Activated CD4-positive, alpha-beta T cell treated with anti-CD3 and anti-CD28 coated beads for 1 hour (primary cell): ENCODE results near the gene PPP1CB.
"Not testable (repeated sequence)": the region's sequence is repeated elsewhere in the genome, so short reads cannot be mapped to it uniquely, and the experiment has no call there.

ENCODE experiments used
- DNase-seq: peaks from one replicate; pipeline ENCODE4 v3.0.0-alpha.2; 2020

The PPP1CB gene

DNA sequence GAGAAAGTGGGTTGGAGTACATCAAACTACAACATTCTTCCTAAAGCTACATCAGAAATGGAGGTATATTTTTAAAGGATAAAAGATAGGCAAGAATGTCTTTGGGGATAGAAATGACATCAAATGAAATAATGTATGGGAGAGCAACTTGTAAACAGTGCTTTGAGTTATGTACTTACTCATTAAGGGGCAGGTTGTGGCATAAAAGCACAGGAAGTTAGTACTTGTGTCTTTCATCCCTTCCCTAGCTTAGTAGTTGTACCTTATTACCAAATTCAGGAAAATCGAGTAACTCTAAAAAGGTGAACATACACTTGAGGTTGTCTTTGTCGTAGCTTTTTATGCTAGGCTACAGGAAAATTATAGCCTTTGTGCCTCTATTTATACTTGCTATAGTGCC is 28.9 kb downstream of the PPP1CB start:
- no peak for DNase-seq

DNA sequence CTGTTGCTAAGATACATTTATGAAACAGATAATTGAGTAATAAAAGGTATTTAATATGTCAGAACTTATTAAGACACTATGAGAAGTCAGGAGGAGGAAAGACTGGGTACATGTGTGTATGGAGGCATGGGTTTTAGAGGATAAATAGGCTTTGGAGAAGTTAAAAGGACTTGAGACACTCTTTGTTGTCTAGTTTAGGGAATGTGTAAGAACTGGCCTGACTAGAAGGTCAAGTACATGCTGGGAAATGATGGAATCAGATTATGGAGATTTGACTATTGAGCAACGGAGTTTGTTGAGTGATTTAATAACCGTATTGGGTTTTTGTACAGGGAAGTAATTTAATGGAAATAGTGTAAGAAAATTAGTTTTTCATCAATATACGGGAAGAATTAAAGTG is 30.8 kb downstream of the PPP1CB start:
- no peak for DNase-seq

DNA sequence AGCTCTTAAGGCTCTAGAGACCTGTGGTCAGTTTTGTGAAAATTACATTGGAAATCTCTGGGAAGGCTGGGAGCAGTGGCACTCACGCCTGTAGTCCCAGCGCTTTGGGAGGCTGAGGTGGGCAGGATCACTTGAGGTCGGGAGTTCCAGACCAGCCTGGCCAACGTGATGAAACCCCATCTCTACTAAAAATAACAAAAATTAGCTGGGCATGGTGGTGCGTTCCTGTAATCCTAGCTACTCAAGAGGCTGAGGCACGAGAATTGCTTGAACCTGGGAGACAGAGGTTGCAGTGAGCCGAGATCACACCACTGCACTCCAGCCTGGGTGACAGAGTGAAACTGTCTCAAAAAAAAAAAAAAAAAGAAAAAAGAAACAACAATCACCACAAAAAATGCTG is 32.9 kb downstream of the PPP1CB start:
- DNase-seq, result not testable (repeated sequence)

DNA sequence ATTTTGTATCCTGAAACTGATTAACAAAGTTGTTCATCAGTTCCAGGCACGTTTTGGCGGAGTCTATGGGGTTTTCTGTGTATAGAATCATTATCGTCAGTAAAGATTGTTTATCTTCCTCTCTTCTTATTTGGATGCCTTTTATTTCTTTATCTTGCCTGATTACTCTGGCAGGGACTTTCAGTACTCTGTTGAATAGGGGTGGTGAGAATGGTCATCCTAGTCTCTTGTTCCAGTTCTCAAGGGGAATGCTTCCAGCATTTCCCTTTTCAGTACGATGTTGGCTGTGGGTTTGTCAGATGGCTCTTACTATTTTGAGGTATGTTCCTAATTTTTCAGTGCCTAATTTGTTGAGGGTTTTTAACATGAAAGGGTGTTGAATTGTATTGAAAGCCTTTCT is 45.0 kb downstream of the PPP1CB start:
- DNase-seq, result no peak

DNA sequence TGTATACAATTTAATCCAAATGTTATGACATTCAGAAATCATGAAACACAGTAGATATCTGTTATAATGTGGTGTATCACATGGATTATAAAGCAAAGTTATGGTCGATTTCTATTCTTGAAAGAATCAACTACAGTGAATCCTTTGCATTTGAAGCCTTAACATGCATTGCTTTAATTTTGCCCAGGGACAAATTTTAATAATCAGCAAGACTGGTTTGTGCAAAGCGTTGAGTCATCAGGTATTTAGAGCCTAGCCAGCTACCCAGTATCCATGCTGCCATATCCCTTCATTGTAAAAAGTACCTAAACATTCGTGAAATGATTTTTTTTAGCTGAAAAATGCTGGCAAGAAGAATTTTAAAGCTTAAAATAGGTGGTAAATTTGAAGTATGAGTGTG is 50.1 kb downstream of the PPP1CB start:
- DNase-seq, result no peak

DNA sequence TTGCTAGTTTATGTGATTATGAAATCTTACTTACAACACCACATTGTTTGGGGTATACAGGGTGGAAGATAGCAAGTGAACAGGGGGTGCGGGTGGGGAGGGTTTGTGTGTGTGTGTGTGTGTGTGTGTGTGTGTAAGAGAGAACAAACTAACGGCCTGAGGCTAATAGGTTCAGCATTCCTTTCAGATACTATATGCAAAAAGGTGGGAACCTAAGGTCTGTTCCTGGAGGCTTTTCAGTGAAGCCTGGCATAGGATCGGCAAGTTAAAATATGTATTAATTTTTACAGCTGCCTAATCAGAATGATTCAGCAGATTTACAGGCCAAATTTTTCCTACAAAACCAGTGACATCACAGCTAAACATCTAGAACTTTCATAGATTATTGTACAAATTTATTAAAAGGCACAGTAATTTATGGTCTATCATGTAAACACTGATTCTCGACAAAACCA is 51.4 kb downstream of the PPP1CB start:
- no peak for DNase-seq

DNA sequence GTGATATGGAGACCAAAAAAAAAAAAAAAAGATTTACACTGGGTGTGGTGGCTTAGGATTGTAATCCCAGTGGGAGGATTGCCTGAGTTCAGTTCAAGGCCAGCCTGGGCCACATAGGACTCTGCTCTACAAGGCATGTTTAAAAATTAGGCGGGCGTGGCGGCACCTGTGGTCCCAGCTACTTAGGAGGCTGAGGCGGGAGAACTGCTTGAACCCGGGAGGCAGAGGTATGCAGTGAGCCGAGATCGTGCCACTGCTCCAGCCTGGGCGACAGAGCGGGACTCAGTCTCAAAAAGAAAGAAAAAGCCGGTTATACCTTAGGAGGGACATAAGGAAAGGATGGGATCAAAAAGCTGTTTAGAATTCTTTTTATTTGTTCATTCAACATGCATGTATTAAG is 58.3 kb downstream of the PPP1CB start:
- no peak for DNase-seq

DNA sequence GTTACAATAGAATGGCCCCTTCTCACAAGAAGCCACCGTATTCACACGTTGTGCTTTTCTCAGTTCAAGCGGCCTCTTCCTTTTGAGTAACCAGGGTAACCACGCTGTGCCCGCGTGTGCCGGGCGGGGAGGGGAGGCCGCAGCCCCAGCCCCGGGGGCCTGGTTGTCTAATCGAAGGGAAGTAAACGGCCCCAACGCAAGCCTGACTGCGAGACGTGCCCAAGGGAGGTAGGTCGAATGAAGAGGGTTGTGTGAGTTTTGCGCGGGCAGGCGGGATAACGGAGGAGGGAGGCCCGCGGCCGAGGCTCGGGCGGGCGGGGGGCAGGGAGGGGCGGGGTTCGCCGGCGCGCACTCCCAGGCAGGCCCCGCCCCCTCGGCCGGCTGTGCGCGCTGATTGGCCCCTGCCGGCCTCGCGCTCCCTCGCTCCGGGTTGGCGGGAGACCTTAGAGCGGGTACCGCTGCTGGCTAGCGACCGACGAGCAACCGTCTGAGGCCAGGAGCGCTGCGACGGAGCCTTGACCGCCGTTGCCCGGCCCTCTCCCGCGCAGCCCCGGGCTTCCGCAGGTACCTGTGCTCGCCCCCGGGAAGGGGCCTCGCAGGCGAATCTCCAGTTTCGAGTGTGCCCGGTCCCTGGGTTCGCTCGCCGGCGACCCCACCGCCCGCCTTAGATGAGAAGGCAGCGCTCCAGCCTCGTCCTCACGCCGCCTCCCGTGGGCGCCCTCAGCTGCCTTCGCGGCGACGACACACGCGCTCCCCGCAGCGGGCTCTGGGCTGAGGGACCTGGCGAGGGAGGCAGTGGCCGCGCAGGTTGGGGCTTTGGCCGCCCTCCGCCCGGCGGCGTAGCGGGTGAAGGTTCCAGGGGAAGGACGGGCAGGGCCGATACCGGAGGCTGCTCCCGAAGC is 59.0 kb downstream of the PPP1CB start, which contains the start of gene SPDYA:
SPDYA (plus strand) TSS at position 451 of the 902 bp plus-strand sequence. CDS start 5,181 bp downstream, outside the sequence.
- peak; percentile 69 for DNase-seq

DNA sequence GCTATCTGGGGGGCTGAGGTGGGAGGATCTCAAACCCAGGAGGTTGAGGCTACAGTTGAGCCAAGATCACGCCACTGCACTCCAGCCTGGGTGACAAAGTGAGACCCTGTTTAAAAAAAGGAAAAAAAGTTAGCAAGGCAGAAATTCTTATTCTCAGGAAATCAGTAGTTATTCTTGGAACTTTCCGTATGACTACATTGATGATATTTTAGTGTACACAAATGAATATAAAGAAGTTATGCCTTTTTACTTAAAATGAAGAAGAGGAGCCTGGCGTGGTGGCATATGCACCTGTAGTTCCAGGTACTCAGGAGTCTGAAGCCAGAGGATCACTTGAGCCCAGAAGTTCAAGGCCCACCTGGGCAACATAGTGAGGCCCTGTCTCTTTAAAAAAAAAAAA is 66.4 kb downstream of the PPP1CB start:
- DNase-seq, result no peak

DNA sequence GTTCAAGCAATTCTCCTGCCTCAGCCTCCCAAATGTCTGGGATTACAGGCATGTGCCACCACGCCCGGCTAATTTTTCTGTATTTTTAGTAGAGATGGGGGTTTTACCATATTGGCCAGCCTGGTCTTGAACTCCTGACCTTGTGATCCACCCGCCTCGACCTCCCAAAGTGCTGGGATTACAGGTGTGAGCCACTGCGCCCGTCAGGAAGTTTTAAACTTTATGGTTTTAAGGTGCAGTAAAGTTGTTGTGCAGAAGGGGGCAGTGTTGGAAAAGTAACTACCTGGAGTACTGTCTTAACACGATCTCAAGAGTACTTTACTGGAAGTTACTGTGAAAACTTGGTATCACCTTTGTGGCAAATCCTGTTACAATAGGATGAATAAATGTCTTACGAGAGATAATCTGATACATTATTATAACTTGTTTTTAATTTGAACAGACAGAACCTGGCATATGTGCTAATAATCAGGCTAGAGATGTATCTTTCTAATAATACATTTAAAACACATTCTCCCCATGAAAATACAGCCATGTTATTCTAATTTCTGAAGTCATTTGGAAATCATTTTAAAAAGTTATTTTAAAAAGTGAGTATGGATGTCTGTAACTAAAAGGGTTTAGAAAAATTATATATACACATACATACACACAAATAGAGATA is 69.8 kb downstream of the PPP1CB start:
- DNase-seq, result no peak

DNA sequence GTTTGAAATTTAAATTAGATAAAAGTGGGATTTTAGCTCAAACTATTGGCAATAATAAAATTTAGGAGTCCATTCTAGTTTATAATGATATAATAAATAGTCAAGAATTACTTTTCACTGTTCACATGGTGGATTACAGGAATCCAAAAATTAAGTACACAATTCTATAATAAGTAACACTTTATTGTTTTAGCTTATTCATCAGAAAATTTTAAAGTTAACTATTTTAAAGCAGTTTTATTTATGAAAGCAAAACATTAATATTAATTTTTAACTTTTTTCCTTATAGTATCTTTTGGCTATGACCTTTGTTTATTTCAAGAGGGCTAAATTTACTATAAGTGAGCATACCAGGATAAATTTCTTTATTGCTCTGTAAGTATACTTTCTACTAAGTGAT is 70.4 kb downstream of the PPP1CB start:
- DNase-seq, result no peak

DNA sequence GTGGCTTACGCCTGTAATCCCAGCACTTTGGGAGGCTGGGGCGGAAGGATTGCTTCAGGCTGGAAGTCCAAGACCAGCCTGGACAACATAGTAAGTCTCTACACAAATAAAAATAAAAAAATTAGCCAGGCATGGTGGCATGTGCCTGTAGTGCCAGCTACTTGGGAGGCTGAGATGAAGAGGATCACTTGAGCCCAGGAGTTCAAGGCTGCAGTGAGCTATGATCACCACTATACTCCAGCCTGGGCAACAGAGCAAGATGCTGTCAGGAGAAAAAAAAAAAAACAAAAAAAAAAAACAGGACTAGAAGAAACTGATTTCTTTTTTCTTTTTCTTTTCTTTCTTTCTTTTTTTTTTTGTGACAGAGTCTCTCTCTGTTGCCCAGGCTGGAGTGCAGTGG is 72.6 kb downstream of the PPP1CB start:
- DNase-seq, result no peak

DNA sequence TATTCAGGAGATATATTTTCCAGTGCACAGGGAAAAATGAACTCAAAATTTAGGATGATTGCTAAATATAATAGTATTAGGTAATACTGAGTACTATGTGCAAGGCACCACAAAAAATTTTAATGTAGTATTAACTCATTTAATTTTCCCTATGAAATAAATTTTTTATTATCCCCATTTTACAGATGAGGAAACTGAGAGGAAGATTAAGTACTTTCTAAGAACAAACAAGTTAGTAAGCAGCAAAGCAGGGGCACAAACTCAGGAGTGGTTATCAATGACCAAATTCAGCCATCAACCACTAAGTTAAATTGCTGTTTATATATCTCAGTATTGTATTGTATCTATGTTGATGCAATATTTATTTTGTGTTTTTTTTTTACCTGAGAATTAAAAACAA is 73.2 kb downstream of the PPP1CB start:
- no peak for DNase-seq

DNA sequence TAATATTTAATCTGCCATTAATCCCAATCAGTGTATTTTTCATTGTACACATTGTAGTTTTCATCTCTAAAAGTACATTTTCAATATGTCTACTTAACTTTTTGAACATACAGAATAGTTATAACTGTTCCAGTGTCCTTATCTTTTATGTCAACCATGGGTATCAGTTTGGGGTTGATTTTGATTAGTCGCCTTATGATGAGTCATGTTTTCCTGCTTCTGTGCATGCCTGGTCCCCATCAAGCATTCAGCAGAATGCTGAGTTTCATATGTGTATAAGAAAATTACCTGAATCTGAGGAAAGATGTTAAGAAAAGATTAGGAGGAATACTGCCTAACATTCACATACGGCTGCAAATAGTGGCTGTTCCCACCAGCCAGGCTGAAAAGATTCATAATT is 76.8 kb downstream of the PPP1CB start:
- DNase-seq, result no peak

DNA sequence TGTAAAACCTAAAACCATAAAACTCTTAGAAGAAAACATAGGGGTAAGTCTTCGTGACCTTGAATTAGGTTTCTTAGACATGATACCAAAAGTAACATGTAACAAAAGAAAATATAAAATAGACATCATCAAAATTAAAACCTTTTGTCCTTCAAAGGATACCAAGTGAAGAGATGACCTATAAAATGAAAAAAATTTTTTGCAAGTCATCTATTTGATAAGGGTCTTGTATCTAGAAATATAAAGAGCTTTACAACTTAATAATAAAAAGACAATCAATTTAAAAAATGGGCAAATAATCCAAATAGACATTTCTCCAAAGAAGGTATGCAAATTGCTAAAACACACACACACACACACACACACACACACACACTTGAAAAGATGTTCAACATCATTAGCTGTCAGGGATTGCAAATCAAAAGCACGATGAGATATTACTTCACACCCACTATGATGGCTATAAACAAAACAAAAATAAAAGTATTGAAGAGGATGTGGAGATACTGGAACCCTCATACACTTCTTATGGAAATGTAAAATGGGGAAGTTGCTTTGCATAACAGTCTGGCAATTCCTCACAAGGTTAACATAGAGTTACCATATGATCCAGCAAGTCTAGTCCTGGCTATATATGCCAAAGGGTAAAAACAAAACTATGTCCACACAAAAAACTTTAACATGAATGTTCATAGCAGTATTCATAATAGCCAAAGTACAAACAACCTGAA is 82.3 kb downstream of the PPP1CB start:
- DNase-seq, result no peak

DNA sequence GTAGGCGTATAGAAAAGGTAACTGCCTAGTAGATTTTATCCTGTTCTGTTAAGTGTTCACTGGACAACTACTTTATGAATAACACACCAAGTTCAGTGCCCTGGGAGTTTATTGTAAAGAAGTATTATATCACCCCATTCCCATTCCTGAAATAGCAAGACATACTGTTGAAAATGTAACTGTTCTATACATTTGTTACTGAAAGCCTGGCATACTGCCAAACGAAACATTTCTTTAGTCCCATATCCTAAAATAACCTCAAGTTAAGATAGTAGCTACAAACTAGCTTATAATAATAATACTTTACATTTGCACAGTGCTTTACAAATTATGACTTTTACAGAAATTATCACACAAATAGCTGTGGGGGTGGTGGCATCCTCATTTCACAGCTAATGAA is 84.2 kb downstream of the PPP1CB start:
- no peak for DNase-seq

DNA sequence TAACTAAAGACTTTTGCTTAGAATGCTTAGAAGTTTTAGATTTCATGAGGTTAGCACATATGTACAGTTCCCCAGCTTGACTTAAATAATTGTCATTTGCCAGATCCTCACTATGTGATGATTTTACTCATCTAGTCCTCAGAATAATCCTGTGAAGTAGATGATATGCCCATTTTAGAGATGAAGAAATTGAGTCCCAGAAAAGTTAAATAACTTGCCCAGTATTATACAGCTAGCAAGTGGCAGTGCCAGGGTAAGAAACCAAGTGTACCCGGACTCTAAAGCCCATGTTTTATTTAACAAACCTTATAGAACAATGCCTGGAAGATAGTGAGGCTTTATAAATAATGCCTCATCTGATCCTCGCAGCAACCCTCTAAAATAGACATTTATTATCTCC is 87.3 kb downstream of the PPP1CB start:
- DNase-seq, result no peak

DNA sequence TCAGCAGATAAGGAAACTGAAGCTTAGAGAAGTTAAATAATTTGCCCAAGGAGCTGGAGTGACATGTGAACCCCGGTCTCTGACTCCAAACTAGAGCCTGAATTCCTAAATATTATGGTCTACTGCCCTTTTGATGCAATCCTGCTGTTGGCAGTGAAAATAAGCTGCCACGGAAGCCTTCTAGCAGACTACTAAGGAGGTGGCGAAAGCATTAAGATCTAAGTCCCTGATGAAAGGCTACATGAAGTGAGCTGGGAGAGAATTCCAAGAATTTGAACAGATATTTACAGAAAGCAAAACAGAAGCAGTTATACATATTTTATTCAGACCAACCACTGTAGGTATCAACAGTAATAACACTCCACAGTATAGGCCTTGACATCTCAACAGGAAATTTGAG is 90.4 kb downstream of the PPP1CB start:
- DNase-seq, result no peak
